ENCODE measurements around the gene LRRC27.

The LRRC27 gene

DNA sequence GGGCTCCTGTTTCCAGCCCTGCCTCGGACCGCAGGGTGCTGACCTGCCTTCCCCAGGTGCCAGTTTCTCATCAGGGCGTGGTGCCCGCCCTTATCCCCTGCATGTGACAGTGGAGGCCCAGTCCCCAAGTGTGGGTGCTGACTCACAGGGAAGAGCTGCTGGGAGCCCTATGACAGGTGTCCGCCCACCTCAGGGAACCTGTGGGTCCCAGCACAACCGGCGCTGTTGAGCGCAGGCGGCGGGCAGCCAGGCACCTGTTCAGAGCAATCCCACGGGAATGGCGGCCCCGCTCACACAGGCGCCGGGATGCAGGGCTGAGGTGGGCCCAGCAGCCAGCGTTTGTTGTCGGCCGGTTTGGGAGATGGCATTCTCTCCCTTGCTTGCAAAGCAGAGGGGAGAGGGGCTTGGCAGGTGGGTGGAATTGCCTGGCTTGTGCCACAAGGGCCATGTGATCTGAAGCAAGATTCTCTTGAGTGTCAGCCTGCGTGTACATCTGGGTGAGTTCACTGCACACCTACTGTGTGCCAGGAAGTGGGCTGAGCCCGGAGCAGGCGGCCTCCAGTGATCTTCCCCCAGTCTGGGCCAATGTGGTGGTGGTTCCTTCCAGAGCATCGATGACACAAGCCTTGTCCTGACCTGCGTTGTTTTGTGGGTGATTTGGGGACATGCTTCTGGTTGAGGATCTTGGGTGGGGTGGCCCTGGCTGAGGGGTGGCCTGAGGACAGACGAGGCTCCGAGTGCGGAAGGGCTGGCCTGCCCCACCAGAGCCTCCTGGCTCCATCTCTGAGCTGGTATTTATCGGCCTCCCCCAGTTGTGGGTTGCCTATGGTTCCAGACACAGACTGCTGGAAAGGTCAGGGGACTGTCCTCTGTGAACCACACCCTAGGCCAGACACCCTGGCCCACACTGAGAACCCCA lies 67.4 kb downstream of the LRRC27 start:
- ATAC-seq (replicated peaks; ENCODE audit: extremely low read depth, poor library complexity, severe bottlenecking) (no peak), DNase-seq (ENCODE audit: low spot score in 2 of 2) (no peak)
- H3K27me3 Mint-ChIP-seq = no peaks in the 10 kb centered on the region
- peak overlapping the region; percentile 86 for H3K4me3 Mint-ChIP-seq
- H3K36me3 Mint-ChIP-seq (ENCODE audit: insufficient read depth) = peaks cover 11% of the 10 kb centered on the region
- H3K4me1 Mint-ChIP-seq = peaks cover 17% of the 10 kb centered on the region
- no peaks in the 10 kb centered on the region for H3K9me3 Mint-ChIP-seq
- H3K27ac Mint-ChIP-seq (ENCODE audit: low read depth) = no peak overlapping the region

DNA sequence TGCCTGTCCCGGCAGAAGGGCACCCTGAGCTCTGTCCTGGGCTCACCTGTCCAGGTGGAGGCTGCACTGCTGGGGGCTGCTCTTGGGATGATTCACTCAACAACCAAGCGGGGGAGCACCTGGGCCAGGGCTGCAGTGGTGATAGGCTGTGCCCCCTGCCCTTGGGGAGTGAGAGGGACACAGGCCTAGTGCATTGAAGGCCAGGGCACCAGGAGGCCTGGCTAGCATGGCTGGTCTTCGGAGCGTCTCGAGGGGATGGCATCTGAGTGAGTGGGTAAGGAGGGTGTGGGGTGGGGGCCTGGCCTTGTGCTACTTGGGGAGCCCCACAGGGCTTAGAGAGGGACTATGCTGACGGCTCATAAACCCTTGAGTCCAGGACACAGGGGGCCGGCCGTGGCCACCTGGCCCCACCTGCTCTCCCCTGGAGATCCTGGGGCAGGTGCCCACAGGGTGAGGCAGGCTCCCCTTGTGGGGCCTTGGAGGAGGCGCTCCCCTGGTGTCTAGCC lies 68.1 kb downstream of the LRRC27 start:
- ATAC-seq (replicated peaks; ENCODE audit: extremely low read depth, poor library complexity, severe bottlenecking) = no peak
- H3K27ac Mint-ChIP-seq (ENCODE audit: low read depth) = no peak overlapping the region
- no peaks in the 10 kb centered on the region for H3K27me3 Mint-ChIP-seq
- H3K36me3 Mint-ChIP-seq (ENCODE audit: insufficient read depth) = peaks cover 11% of the 10 kb centered on the region
- no peak for DNase-seq (ENCODE audit: low spot score in 2 of 2)
- H3K4me1 Mint-ChIP-seq = peaks cover 17% of the 10 kb centered on the region
- peak overlapping the region; percentile 86 for H3K4me3 Mint-ChIP-seq
- H3K9me3 Mint-ChIP-seq = no peaks in the 10 kb centered on the region

DNA sequence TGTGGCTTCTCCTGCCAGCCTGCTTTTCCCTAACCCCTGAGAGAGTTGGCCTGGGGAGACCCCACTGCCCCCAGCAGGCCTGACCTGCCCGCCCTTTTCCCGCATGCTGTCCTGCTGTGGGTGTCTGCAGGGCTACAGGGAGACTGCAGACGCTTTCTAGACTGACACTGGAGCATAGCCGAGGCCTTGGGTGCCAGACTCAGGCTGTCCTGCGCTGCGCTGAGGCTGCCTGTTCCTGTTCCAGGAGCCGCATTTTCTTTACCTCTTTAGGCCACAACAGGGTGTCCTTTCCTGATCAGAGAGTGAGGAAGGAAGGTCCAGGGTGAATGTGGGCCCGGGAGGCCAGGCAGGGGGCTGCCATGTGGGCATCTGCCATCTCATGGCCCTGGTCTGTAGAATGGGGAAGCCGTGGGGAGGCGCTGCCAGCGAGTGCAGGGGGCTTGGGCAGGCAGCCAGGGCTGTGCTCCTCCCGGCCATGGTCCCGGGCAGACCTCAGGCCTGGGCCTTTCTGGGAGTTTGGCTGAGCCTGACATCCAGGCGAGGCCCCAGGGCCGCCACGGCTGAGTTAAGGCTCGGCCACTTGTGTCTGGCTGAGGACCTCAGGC lies 68.7 kb downstream of the LRRC27 start:
- DNase-seq (ENCODE audit: low spot score in 2 of 2) = no peak

DNA sequence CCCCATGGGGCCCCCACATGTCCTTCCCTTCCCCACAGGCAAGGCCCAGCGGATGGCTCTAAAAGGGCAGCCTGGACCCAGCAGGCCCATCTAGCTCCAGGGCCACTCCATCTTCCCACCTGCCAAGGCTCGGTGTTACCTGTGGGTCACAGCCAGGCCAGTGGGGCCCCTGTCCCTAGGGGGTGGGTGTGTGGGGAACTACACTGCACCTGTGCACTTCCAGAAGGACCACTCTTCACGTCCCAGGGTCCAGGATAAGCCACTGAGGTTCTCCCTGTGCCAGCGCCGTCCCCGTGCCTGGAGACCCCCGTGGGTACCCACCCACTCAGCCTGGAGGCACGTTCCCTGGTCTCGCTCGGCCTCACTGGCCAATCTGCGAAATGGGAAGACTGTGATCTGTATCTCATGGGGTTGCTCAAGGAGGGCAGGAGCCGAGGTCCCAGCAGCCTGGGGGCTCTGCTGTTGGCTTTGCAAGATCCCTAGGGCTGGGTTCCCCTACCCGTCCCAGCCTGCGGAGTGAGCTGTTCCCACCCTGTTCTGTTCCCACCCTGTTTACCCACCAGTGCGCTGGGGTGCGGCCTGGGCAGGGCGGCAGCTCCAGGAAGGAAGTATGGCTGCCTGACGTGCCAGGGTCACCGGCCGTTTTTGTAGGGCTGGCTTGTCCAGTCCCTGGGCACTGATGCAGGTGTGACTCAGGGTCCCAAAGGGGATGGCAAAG lies 69.6 kb downstream of the LRRC27 start:
- H3K27ac Mint-ChIP-seq (ENCODE audit: low read depth) = no peak overlapping the region
- no peak for DNase-seq (ENCODE audit: low spot score in 2 of 2)
- no peak for ATAC-seq (replicated peaks; ENCODE audit: extremely low read depth, poor library complexity, severe bottlenecking)
- H3K4me3 Mint-ChIP-seq = no peak overlapping the region
- H3K36me3 Mint-ChIP-seq (ENCODE audit: insufficient read depth) = peaks cover 16% of the 10 kb centered on the region
- H3K4me1 Mint-ChIP-seq = peaks cover 17% of the 10 kb centered on the region
- H3K27me3 Mint-ChIP-seq = no peaks in the 10 kb centered on the region
- H3K9me3 Mint-ChIP-seq = no peaks in the 10 kb centered on the region

More for the DNA sequence above, 68.7 kb downstream of the LRRC27 start:
- no peak overlapping the region for H3K4me3 Mint-ChIP-seq
- no peak overlapping the region for H3K27ac Mint-ChIP-seq (ENCODE audit: low read depth)
- H3K9me3 Mint-ChIP-seq = no peaks in the 10 kb centered on the region
- no peaks in the 10 kb centered on the region for H3K27me3 Mint-ChIP-seq
- H3K4me1 Mint-ChIP-seq = peaks cover 17% of the 10 kb centered on the region
- peaks cover 12% of the 10 kb centered on the region for H3K36me3 Mint-ChIP-seq (ENCODE audit: insufficient read depth)
- no peak for ATAC-seq (replicated peaks; ENCODE audit: extremely low read depth, poor library complexity, severe bottlenecking)

DNA sequence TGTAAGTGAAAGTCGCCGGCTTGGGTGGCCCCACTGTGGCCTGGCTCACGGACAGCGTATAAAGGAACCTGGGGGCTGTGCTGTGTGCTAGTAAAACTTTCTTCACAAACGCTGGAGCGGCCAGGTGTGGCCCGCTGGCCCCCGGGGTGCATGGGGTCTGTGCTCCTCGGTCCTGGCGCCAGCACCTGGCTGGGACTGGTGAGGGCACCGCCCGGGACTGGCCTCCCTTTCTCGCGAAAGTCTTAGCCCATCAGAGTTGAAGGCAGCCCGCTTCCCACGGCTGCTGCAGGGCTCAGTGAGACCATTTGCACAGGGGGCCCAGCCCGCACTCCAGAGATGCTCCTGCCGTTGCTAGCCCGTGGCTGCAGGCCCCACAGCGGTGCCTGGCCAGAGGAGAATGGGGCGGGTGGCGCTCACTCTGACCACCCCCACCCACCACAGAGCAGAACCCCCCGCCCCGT lies 70.8 kb downstream of the LRRC27 start:
- Mint-ChIP-seq H3K36me3 (ENCODE audit: insufficient read depth) (peaks cover 16% of the 10 kb centered on the region), H3K4me1 (peaks cover 16% of the 10 kb centered on the region), H3K9me3 (no peaks in the 10 kb centered on the region), H3K27ac (ENCODE audit: low read depth) (no peak overlapping the region), H3K4me3 (no peak overlapping the region), H3K27me3 (no peaks in the 10 kb centered on the region)
- DNase-seq (ENCODE audit: low spot score in 2 of 2) (no peak), ATAC-seq (replicated peaks; ENCODE audit: extremely low read depth, poor library complexity, severe bottlenecking) (no peak)

DNA sequence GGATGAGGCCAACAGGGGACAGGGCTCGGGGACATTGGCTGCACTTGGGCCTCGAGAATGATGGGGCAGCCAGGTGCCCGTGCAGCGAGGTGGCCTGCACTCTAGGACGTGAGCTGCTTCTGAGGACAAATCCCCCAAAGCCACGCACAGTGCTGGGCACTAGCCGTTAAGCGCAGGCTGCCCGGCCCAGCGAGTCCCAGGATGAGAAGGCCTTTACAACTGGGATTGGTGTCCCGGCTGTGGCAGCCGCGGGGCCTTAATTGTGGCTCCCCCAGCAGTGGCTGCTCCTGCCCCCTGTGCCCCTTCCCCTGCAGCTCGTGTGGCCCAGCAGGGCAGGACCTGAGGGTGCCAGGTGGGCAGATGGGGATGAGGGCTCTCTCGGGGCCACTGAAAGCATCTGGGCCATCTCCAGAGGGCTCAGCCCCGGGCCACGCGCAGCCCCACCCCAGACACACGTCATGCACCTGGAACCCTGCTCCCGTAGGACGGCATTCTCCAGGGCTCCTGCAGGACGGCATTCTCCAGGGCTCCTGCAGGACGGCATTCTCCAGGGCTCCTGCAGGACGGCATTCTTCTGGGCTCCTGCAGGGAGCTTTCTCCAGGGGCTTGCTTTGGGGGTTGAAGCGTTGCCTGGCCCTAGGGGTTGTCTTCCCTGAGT lies 71.6 kb downstream of the LRRC27 start:
- H3K4me3 Mint-ChIP-seq = no peak overlapping the region
- ATAC-seq (replicated peaks; ENCODE audit: extremely low read depth, poor library complexity, severe bottlenecking) = no peak
- peaks cover 20% of the 10 kb centered on the region for H3K4me1 Mint-ChIP-seq

DNA sequence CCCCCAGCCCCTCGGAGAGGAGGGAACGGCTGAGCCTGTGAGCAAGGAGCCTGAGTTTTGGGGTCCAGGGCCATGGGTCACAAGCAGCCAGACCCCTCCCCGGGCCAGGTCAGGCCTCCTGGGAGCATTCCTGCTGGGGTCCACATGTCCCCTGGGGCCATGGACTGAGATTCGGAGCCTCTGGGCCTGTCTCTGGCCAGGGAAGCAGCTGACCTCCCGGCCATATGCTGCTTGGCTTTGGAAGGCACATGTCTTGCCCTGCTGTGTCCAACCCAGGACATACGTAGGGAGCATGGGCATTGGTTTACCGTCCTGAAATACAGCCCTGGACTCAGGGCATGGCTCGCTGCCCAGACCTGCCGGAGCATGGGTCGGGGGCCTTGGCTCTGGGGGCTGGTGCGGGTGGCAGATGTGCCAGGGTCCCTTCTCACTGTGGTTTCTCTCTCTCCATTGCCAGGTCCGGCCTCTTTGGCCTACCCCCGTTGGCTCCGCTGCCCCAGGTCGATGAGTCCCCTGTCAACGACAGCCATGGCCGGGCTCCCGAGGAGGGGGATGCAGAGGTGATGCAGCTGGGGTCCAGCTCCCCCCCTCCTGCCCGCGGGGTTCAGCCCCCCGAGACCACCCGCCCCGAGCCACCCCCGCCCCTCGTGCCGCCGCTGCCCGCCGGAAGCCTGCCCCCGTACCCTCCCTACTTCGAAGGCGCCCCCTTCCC lies 72.3 kb downstream of the LRRC27 start:
- no peak overlapping the region for H3K27ac Mint-ChIP-seq (ENCODE audit: low read depth)
- H3K36me3 Mint-ChIP-seq (ENCODE audit: insufficient read depth) = peaks cover 14% of the 10 kb centered on the region
- no peaks in the 10 kb centered on the region for H3K27me3 Mint-ChIP-seq
- DNase-seq (ENCODE audit: low spot score in 2 of 2) (no peak), ATAC-seq (replicated peaks; ENCODE audit: extremely low read depth, poor library complexity, severe bottlenecking) (no peak)
- H3K4me1 Mint-ChIP-seq = peaks cover 20% of the 10 kb centered on the region
- no peak overlapping the region for H3K4me3 Mint-ChIP-seq
- H3K9me3 Mint-ChIP-seq = no peaks in the 10 kb centered on the region

More for the DNA sequence above, 71.6 kb downstream of the LRRC27 start:
- Mint-ChIP-seq H3K36me3 (ENCODE audit: insufficient read depth) (peaks cover 14% of the 10 kb centered on the region), H3K9me3 (no peaks in the 10 kb centered on the region), H3K27me3 (no peaks in the 10 kb centered on the region), H3K27ac (ENCODE audit: low read depth) (no peak overlapping the region)
- DNase-seq (ENCODE audit: low spot score in 2 of 2) = no peak

DNA sequence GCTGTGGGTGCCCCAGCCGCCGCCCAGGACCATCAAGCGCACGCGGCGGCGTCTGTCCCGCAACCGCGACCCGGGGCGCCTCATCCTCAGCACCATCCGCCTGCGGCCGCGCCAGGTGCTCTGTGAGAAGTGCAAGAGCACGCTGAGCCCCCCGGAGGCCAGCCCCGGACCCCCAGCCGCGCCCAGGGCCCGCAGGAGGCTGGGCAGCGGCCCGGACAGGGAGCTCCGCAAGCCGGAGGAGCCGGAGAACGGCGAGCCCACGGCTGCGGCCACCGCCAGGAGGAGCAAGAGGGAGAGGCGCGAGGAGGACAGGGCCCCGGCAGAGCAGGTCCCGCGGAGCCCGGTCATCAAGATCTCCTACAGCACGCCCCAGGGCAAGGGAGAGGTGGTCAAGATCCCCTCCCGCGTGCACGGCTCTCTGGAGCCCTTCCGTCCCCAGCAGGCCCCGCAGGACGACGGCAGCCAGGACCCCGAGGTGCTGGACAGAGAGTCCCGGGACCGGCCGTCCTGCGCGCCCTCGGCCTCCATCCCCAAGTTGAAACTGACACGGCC lies 73.0 kb downstream of the LRRC27 start:
- no peaks in the 10 kb centered on the region for H3K9me3 Mint-ChIP-seq
- peaks cover 19% of the 10 kb centered on the region for H3K4me1 Mint-ChIP-seq
- H3K4me3 Mint-ChIP-seq = no peak overlapping the region
- DNase-seq (ENCODE audit: low spot score in 2 of 2) = no peak
- H3K27ac Mint-ChIP-seq (ENCODE audit: low read depth) = no peak overlapping the region
- ATAC-seq (replicated peaks; ENCODE audit: extremely low read depth, poor library complexity, severe bottlenecking) = no peak
- no peaks in the 10 kb centered on the region for H3K27me3 Mint-ChIP-seq
- H3K36me3 Mint-ChIP-seq (ENCODE audit: insufficient read depth) = peaks cover 16% of the 10 kb centered on the region

DNA sequence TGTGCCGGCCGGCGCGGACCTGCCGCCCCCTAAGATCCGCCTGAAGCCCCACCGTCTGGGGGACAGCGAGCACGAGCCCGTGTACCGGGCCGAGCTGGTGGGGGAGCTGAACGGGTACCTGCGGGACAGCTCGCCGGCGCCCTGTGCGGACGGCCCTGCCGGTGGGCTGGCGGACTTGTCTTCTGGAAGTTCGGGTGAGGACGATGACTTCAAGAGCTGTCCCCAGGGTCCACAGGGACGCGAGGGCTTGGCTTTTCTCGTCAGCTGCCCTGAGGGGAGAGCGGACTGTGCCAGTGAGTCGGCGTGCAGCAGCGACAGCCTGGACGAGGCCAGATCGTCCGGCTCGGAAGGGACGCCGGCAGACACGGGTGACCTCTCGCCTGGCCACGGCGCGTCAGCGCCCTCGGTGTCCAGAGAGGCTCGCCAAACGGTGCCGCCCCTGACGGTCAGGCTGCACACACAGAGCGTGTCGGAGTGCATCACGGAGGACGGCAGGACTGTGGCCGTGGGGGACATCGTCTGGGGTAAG lies 73.5 kb downstream of the LRRC27 start:
- no peak for ATAC-seq (replicated peaks; ENCODE audit: extremely low read depth, poor library complexity, severe bottlenecking)
- no peaks in the 10 kb centered on the region for H3K9me3 Mint-ChIP-seq
- no peak overlapping the region for H3K4me3 Mint-ChIP-seq
- peaks cover 21% of the 10 kb centered on the region for H3K4me1 Mint-ChIP-seq
- peaks cover 18% of the 10 kb centered on the region for H3K36me3 Mint-ChIP-seq (ENCODE audit: insufficient read depth)
- no peak overlapping the region for H3K27ac Mint-ChIP-seq (ENCODE audit: low read depth)
- DNase-seq (ENCODE audit: low spot score in 2 of 2) = no peak
- H3K27me3 Mint-ChIP-seq = no peaks in the 10 kb centered on the region

DNA sequence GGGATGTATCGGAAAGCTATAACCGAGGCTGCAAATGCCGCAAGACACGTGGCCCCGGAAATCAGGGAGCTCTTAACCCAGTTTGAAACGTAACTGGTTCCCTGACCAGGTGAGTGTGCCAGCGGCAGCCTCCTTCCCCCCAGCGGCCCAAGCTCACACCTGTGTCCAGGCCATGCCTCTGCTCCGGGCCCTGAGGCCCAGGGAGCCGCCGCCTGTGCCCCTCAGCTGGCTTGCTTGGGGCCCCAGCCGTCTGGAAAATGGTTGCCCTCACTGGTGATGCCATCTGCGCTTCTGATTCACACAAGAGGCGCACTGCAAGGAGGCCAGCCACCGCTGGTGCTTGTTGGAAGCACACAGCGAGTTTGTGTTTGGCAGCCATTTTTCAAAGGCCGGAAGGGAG lies 74.2 kb downstream of the LRRC27 start:
- Mint-ChIP-seq H3K27me3 (no peaks in the 10 kb centered on the region), H3K4me3 (no peak overlapping the region), H3K36me3 (ENCODE audit: insufficient read depth) (peaks cover 18% of the 10 kb centered on the region), H3K27ac (ENCODE audit: low read depth) (no peak overlapping the region), H3K9me3 (no peaks in the 10 kb centered on the region), H3K4me1 (peaks cover 21% of the 10 kb centered on the region)
- ATAC-seq (replicated peaks; ENCODE audit: extremely low read depth, poor library complexity, severe bottlenecking) (no peak), DNase-seq (ENCODE audit: low spot score in 2 of 2) (no peak)

DNA sequence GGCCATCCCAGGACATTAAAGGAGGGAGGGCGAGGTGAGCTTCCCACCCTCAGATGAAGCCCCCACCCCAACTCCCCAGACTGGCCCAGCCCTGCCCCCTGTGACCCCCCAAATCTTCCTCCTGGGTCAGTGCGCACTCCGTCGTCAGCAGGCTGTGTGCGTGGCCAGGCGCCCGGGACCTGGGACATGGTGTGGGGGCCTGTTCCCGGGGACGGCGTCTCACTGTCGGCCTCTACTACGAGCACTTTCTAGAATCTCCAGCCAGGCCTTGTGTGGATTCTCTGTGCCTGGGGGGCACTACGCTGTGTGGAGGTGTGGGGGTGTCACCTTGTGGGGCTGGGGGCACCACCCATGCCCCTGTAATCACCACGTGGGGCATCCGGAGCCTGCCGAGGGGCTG lies 74.8 kb downstream of the LRRC27 start:
- ATAC-seq (replicated peaks; ENCODE audit: extremely low read depth, poor library complexity, severe bottlenecking) (no peak), DNase-seq (ENCODE audit: low spot score in 2 of 2) (no peak)
- H3K4me1 Mint-ChIP-seq = peaks cover 21% of the 10 kb centered on the region
- no peak overlapping the region for H3K4me3 Mint-ChIP-seq
- H3K27ac Mint-ChIP-seq (ENCODE audit: low read depth) = no peak overlapping the region
- H3K9me3 Mint-ChIP-seq = no peaks in the 10 kb centered on the region
- H3K36me3 Mint-ChIP-seq (ENCODE audit: insufficient read depth) = peaks cover 18% of the 10 kb centered on the region
- no peaks in the 10 kb centered on the region for H3K27me3 Mint-ChIP-seq

All from central memory CD8-positive, alpha-beta T cell (primary cell).